K562 (cell line): Measurements from ENCODE around the gene GIPC3. TPM values are rescaled to one million over a fixed set of nuclear protein-coding genes. Genes with fewer than 3 reads are reported as not detected.

Experiments
- AFF4 ChIP-seq: sonication (generic); formaldehyde crosslinking; IDR thresholded peaks from 2 replicates; pipeline ENCODE4 v1.8.0; 2023; ENCODE audit warnings: mild to moderate bottlenecking, missing genetic modification reagents
- CAMTA2 ChIP-seq: fragments of 250-450 bp; sonication (Bioruptor Pico); conservative IDR thresholded peaks from 2 replicates; pipeline ENCODE4 v1.5.1; 2022
- ELF2 ChIP-seq: fragments of 250-450 bp; sonication (Bioruptor Pico); IDR thresholded peaks from 2 replicates; pipeline ENCODE4 v1.5.0; 2021; ENCODE audit warnings: mild to moderate bottlenecking
- ETV1 ChIP-seq: fragments of 450-650 bp; conservative IDR thresholded peaks from 2 replicates; pipeline ENCODE4 v1.6.1; 2016; ENCODE audit warnings: missing genetic modification characterization, control low read depth, low read depth, missing compliant biosample characterization
- GABPB2 ChIP-seq: fragments of 250-450 bp; sonication (Bioruptor Pico); conservative IDR thresholded peaks from 2 replicates; pipeline ENCODE4 v1.5.1; 2021; ENCODE audit warnings: mild to moderate bottlenecking
- GATAD2A ChIP-seq: fragments of 450-650 bp; IDR thresholded peaks from 2 replicates; pipeline ENCODE4 v1.6.1; 2017
- GTF2A2 ChIP-seq: IDR thresholded peaks from 2 replicates; pipeline ENCODE4 v1.6.1; 2016; ENCODE audit warnings: mild to moderate bottlenecking, missing genetic modification characterization, missing compliant biosample characterization
- JUN ChIP-seq, 2 experiments: sonication (generic) in 1 of 2; formaldehyde crosslinking in 1 of 2; IDR thresholded peaks; 2 replicates each; pipeline versions ENCODE4 v1.6.1 to v1.8.0; 2012 to 2022; ENCODE audit warnings: borderline replicate concordance in 2 of 2, mild to moderate bottlenecking in 2 of 2, improper control_type of control experiment in 1 of 2, low read depth in 1 of 2, low read length in 1 of 2, missing genetic modification reagents in 1 of 2
- MAFF ChIP-seq: IDR thresholded peaks from 2 replicates; pipeline ENCODE4 v1.6.1; 2012; ENCODE audit warnings: low read length, improper control_type of control experiment
- SMARCA4 ChIP-seq: fragments of 450-650 bp; IDR thresholded peaks from 2 replicates; pipeline ENCODE4 v1.6.1; 2016
- SP1 ChIP-seq: sonication (generic); formaldehyde crosslinking; IDR thresholded peaks from 2 replicates; pipeline ENCODE4 v1.8.1; 2022; ENCODE audit warnings: mild to moderate bottlenecking, missing genetic modification reagents
- SPI1 ChIP-seq: IDR thresholded peaks from 2 replicates; pipeline ENCODE4 v1.6.1; 2011; ENCODE audit warnings: low read depth, low read length, control low read depth, borderline replicate concordance
- TCFL5 ChIP-seq: fragments of 250-450 bp; sonication (Bioruptor Pico); conservative IDR thresholded peaks from 2 replicates; pipeline ENCODE4 v1.6.1; 2021; ENCODE audit warnings: mild to moderate bottlenecking, moderate library complexity, matching md5 sums
- THRA ChIP-seq: fragments of 450-650 bp; IDR thresholded peaks from 2 replicates; pipeline ENCODE4 v1.6.1; 2017; ENCODE audit warnings: mild to moderate bottlenecking, moderate library complexity
- THRB ChIP-seq: fragments of 450-650 bp; formaldehyde crosslinking; conservative IDR thresholded peaks from 2 replicates; pipeline ENCODE4 v1.4.0; 2022; ENCODE audit warnings: mild to moderate bottlenecking, missing genetic modification characterization
- ZFX ChIP-seq: sonication (generic); formaldehyde crosslinking; IDR thresholded peaks from 2 replicates; pipeline ENCODE4 v1.8.0; 2022; ENCODE audit warnings: mild to moderate bottlenecking, missing genetic modification reagents, moderate library complexity
- ZNF707 ChIP-seq: fragments of 250-450 bp; sonication (Bioruptor Pico); conservative IDR thresholded peaks from 2 replicates; pipeline ENCODE4 v1.8.0; 2022; ENCODE audit warnings: inconsistent platforms, mild to moderate bottlenecking, moderate library complexity
- ZNF740 ChIP-seq, 3 experiments: fragments of 200-800 bp in 1 of 3; sonication (Bioruptor generic) in 1 of 3; sonication (generic) in 1 of 3; formaldehyde crosslinking in 1 of 3; IDR thresholded peaks; 2 replicates each; pipeline versions ENCODE4 v1.6.1 to v1.8.0; 2016 to 2022; ENCODE audit warnings: mild to moderate bottlenecking in 2 of 3, missing compliant biosample characterization in 2 of 3, missing genetic modification characterization in 2 of 3, missing genetic modification reagents in 1 of 3
- polyA plus RNA-seq, 8 experiments: library from polyadenylated mRNA; depleted of rRNA in 4 of 8; stranded (reverse) in 5 of 8; unstranded in 3 of 8; fragments of >200 nt; fragmentation: Nextera tagmentation in 2 of 8; fragmentation: Illumina TruSeq in 1 of 8; extraction: Ambion mirVana in 2 of 8; extraction: Trizol in 1 of 8; gene quantifications; 2 replicates each; pipeline versions ENCODE4 v1.2.1 to v1.2.3, GENCODE V29; 2011 to 2014; ENCODE audit warnings: inconsistent platforms in 1 of 8, missing spikeins in 1 of 8
- total RNA-seq, 7 experiments: library from RNA; depleted of rRNA in 6 of 7; stranded (reverse); fragments of >200 nt in 6 of 7; fragmentation: Illumina TruSeq in 2 of 7; extraction: Trizol in 2 of 7; gene quantifications; 2 replicates each; pipeline versions ENCODE4 v1.2.1 to v1.2.3, GENCODE V29; 2011 to 2021; ENCODE audit warnings: low replicate concordance in 1 of 7

GIPC3 gene
- total and polyA plus RNA-seq, 9 of the 15 experiments (the other 6 are each of a cell fraction or from before 2014, with no cell fraction given) = 0.03 to 3.6 (median 1.5) TPM; not detected in 1

- TF ChIP-seq THRA (no peak), ZNF740 (CRISPR knock-in tag; IDR thresholded peaks at IDR 0.05) (peak; percentile 80; the same call in 1 of the 2 replicates), ZNF740 (tag; IDR thresholded peaks at IDR 0.05) (peak in 1 of 2 experiments; percentile 79; a peak in 2 of 4 replicates), GATAD2A (peak; percentile 43; the same call in 1 of the 2 replicates), TCFL5 (CRISPR knock-in tag) (no peak), ETV1 (tag) (peak; percentile 21; the same call in 1 of the 2 replicates), AFF4 (no peak), GTF2A2 (tag) (no peak), THRB (no peak), ELF2 (CRISPR knock-in tag) (0 out of 2 replicates have a peak, but pooled peaks have one; percentile 11), SPI1 (no peak), MAFF (no peak), GABPB2 (CRISPR knock-in tag) (no peak), SMARCA4 (no peak; the same call in 1 of the 2 replicates), JUN (IDR thresholded peaks at IDR 0.05; ENCODE audit: borderline replicate concordance, low read depth, low read length) (no peak), JUN (CRISPR knock-in tag; IDR thresholded peaks at IDR 0.05; ENCODE audit: borderline replicate concordance) (no peak), CAMTA2 (CRISPR knock-in tag) (no peak), ZFX (peak; percentile 40), SP1 (CRISPR knock-in tag) (no peak), ZNF707 (no peak)
Measured at GRCh38 chr19:3607303-3608078, 22.2 kb downstream of the GIPC3 start (continued).
